ENCODE results near the gene MFN1.

MFN1 gene

DNA sequence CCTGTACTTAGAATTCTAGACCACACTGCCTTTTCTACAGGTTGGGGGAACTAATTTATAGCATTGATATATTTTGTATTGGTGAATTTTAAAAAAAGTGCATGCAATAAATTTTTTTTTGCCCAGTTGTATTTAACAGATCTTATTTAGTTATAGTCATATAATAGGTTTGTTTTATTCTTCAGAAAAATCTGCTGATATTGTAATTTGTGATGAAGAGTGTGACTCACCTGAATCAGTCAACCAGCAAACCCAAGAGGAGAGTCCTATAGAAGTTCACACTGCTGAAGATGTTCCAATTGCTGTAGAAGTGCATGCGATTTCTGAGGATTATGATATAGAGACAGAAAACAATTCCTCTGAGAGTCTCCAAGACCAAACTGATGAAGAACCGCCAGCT is 14.4 kb upstream of the MFN1 start:
- no peak for DNase-seq (ENCODE audit: low read depth)
- no peak overlapping the region for H3K4me3 ChIP-seq (ENCODE audit: low read depth, low read length)

DNA sequence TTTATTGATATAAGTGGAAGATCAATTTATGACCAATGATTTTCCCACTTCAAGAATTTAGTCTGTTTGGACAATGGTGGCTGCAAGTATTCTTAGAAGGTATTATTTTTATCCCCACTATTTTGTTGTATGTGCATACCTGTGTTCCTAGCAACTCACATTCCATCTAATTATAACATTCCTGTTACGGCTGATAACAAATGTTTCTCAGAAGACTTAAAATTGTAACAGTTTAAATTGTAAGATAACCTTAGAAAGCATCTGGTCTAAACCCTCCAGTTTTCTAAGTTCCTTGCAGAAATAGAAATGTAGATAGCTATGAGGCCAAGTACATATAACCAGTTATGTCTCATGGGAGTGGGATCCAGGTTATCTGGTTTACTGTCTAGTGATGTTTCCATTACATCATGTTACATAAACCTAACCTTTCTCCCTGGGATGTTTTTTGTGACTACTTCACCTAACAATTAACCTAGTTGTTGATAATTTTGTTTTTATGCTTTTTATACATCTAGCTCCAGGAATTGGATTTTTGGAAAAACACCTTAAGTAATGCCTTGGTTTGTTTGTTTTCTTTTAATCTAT is 11.1 kb upstream of the MFN1 start:
- H3K4me3 ChIP-seq (ENCODE audit: low read depth, low read length) = no peak overlapping the region
- DNase-seq (ENCODE audit: low read depth) = no peak

DNA sequence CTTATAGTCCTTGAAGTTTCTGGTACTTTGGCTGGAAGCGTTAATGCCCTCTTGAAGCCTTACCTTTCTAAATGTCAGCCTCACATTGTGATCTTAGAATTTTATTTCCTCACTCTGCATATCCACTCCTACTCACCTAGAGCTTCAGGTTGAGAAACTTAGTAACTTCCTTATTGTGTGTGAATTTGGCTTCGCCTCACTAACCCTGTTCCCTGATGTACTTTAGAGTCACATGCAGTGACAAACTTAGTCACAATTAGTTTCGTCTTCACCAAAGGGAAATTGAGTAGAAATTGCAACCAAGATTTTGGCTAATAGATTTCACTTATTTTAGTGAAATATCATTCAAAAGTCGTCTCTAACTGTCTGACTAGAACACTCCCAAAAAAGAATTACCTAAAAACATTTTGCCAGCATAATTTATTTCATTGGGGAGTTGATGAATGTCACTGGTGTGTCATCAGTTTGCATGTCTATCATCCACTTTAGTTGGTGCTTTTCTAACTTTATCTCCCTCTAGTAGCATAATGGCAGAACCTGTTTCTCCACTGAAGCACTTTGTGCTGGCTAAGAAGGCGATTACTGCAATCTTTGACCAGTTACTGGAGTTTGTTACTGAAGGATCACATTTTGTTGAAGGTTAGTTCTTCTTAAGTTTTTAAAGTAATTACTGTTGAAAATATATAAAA is 960 bp downstream of the MFN1 start:
- DNase-seq (ENCODE audit: low read depth) = no peak
- H3K4me3 ChIP-seq (ENCODE audit: low read depth, low read length) = peak overlapping the region; percentile 89

DNA sequence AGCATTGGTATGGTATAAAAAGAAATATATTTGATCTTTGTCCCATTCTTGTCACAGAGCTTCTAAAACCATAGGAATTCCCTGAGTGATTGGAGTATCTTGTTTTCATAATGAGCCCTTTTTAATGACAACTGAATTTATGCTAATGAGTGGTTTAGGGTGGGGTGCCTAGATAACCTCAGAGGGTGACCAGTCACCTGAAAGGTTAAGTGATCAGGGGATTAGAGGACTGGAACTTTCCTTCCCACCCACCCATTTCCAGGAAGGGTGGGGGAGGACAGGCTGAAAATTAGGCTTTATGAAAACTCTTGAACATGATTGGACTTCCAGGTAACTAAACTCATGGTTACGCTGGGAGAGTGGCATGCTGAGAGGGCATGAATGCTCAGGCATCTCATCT is 8.5 kb downstream of the MFN1 start:
- DNase-seq (ENCODE audit: low read depth) = no peak

DNA sequence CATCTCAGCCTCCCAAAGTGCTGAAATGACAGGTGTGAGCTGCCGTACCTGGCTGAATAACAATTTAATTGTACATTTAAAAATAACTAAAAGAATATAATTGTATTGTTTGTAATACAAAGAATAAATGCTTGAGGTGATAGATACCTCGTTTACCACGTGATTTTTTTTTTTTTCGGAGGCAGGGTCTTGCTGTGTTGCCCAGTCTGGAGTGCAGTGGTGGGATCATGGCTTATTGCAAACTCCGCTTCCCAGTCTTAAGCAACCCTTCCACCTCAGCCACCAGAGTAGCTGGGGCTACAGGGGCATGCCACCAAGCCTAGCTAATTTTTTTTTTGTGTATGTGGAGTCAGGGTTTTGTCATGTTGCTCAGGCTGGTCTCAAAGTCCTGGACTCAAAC is 15.8 kb downstream of the MFN1 start:
- no peak overlapping the region for H3K4me3 ChIP-seq (ENCODE audit: low read depth, low read length)
- DNase-seq (ENCODE audit: low read depth) = no peak

More for the DNA sequence above, 8.5 kb downstream of the MFN1 start:
- no peak overlapping the region for H3K4me3 ChIP-seq (ENCODE audit: low read depth, low read length)

DNA sequence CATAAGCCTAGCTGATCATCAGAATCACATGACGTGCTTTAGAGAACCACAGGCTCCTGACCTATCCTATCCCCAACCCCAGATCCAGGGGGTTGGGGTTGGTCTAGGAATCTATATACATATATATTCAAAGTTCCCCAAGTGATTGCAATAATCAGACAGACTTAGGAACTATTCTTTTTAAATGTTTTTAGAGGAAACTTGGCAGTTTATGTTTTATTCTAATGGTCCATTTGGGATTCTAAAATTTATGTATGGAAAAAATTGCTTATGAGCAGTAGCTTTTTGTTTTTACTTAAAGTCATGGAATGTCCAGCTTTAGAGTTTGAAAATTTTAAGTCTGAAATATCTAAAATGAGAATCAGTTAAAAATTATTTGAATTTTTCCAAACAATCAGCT is 22.1 kb downstream of the MFN1 start:
- DNase-seq (ENCODE audit: low read depth) = no peak
- no peak overlapping the region for H3K4me3 ChIP-seq (ENCODE audit: low read depth, low read length)

DNA sequence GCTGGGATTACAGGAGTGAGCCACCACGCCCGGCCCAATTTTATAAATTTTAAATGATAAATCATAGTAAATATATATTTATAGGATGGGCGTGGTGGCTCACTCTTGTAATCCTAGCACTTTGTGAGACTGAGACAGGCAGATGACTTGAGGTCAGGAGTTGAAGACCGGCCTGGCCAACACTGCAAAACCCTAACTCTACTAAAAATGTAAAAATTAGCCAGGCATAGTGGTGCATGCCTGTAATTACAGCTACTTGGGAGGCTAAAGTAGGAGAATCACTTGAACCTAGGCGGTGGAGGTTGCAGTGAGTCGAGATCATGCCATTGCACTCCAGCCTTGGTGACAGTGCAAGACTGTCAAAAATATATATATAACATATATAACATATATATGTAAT is 26.4 kb downstream of the MFN1 start:
- DNase-seq (ENCODE audit: low read depth) = no peak
- no peak overlapping the region for H3K4me3 ChIP-seq (ENCODE audit: low read depth, low read length)

DNA sequence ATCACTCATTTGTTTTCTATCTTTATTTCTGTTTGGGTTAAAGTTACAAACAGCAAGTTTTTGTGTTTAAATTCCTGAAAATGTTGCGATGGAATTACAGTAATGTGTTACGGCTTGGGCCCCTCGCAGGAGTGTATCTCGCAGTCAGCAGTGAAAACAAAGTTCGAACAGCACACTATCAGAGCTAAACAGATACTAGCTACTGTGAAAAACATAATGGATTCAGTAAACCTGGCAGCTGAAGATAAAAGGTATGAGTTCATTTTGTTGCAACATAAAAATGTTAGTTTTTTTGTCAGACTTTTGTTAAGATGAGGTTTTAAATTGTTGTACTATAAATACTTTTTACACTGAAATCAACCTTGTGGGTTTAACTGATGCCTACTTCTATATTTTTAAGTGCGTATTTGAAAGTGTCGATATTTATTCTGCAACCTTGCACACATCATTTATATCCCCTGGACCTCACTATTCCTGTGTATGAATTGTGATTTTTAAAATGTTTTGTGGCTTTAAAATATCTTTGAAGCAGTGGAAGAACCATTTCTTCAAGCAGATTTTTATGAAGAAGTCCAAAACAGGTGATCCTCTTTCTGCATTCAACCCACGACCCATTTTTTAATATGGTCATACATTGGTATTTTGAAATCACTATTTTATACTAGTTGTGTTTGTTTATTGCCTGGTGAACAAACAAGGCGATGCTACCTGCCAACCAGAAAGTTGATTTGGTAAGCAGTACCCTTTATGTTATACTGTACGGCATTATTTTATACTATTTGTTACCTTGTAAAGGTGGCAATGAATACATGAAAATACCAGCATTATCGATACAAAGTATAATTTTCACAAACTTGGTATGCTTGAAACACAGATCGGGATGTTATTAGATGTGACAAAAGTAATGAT is 27.8 kb downstream of the MFN1 start:
- no peak overlapping the region for H3K4me3 ChIP-seq (ENCODE audit: low read depth, low read length)
- no peak for DNase-seq (ENCODE audit: low read depth)

DNA sequence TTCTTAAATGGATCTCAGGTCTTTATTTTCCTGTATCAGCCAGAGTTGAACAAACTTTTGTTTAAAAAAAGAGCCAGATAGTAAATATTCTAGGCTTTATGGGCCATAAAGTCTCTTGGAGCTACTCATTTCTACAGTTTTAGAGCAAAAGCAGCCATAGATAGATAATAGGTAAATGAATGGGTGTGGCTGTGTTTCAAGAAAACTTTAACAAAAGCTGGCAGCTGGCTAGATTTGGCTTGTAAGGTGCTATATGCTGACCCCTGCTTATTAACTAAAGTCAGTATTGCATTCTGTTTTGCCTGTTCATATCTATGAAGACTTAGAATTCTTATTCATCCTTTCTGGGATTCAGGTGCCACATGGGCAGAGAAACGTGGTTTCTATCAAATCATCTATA is 29.0 kb downstream of the MFN1 start:
- H3K4me3 ChIP-seq (ENCODE audit: low read depth, low read length) = no peak overlapping the region
- no peak for DNase-seq (ENCODE audit: low read depth)

DNA sequence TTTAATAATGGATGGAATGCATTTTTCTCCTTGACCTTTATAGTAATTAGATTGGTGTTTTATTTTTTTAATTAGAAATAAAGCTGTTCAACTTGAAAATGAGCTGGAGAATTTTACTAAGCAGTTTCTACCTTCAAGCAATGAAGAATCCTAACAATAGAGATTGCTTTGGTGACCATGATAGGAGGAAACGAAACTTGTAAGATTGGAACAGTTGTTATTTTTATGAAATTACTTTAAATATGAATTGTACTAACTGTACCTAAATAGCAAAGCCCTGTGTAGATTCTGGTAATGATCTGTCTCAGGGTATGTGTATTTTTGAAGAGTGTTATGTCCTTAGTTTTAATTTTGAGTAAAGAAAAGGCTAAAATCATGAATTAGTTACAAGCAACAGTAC is 44.4 kb downstream of the MFN1 start:
- DNase-seq (ENCODE audit: low read depth) = no peak
- H3K4me3 ChIP-seq (ENCODE audit: low read depth, low read length) = no peak overlapping the region

DNA sequence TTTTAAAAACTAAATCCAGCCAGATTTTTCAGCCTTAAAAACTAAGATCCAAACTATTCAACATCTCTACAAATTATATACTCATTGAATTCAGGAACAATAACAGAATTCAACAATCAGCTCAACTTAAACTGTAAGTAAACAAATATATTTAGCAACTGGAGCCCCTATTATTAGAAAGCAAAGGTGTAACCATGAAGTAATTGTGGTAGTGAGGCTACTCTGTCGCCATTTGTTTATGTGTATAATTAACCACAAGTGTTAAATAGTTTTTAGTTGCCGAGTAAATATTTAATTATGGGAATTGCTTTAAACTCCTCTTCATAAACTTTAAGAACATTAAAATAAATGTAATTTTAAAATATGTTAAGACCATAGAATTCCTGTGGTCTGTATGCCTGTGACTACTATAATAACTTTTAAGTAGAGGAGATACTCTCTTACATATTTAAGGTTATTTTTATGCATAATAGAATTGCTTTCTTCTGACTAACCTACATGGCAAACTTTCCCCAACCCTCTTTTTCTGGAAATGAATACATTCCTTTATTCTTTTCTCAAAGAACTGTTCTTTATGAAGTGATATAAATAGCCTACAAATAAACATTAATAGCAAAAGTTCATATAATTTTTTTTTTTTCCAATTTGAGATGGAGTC is 51.2 kb downstream of the MFN1 start:
- no peak overlapping the region for H3K4me3 ChIP-seq (ENCODE audit: low read depth, low read length)
- no peak for DNase-seq (ENCODE audit: low read depth)

DNA sequence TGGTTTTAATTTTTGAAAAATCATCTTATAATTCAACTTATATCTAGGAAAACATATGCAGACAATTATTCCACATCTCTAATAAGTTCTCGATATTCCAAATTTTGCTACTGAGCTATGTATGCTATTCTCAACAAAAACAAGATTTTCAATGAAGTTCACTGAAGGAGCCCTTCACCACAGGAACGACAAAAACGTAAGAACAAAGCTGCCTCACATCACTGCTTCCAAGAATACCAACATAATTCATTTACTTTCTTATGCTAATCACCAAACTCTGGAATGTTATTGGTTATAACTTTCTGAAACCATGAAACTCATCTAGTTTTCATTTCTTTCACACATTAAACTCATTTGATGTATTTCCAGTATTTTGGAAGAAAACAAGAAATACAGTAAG is 54.1 kb downstream of the MFN1 start:
- no peak overlapping the region for H3K4me3 ChIP-seq (ENCODE audit: low read depth, low read length)
- no peak for DNase-seq (ENCODE audit: low read depth)

DNA sequence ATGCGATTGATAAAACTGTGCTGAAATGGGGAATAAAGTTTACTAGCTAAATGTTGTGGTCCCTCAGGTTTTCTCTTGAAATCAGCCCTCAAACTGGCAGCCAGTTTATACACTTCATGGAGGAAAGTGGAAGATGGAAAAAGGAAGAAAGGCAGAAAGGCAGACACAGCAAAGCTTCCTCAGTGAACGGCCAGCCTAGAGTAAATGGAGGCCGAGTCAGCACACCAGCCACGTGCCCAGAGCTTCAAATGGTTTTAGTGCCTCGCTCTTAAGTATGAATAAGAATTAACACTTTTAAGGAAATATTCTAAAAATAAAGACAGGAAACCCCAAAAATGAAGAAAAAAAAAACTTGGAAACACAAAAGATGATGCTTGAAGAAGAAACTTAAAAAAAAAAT is 55.5 kb downstream of the MFN1 start:
- H3K4me3 ChIP-seq (ENCODE audit: low read depth, low read length) = no peak overlapping the region
- DNase-seq (ENCODE audit: low read depth) = no peak

DNA sequence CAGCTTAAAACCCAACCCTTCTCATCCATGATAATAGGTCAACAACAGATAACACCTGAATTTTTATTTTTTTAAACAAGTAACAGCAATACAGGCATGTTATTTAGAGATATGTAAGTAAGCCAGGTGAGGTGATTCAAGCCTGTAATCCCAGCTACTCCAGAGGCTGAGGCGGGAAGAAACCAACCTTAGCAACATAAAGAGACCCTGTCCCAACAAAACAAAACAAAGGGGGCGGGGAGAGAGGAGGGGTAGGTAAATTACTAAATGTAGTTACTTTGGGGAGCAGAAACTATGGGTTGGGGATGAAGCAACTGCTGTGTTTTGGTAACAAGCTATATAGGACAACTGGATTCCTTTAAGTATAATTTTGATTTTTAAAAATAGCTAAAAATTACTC is 56.8 kb downstream of the MFN1 start:
- no peak overlapping the region for H3K4me3 ChIP-seq (ENCODE audit: low read depth, low read length)
- no peak for DNase-seq (ENCODE audit: low read depth)

DNA sequence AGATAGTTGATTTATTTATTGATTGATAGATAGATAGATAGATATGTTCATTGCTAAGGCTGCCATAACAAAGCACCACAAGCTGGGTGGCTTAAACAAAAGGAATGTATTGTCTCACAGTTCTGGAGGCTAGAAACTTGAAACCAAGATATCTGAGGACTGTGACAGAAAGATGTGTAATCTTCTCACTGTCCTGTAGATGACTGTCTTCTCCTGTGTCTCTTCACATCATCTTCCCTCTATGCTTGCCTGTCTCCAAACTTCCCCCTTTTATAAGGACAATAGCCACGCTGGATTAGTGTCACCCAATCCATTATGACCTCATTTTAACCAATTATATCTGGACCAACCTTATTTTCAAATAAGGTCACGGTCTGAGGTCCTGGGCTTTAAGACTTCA is 62.8 kb downstream of the MFN1 start:
- peak; percentile 3 for DNase-seq (ENCODE audit: low read depth)
- H3K4me3 ChIP-seq (ENCODE audit: low read depth, low read length) = no peak overlapping the region

DNA sequence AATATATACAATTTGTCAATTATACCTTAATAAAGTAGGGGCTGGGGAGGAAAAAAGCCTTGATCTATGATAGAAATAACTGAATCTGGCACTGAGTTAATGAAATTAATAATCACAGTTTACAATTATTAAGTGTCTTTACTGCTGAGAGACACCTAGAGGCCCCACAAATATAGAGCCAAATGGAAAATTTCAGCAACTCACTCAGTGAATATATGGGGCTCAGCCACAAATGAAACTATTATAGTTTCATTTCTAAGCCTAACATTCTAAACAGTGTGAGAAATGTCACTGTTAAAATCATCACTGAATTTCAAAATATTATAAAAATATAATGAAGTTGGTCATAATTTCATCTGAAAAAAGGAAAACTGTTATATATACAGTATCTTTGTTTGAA is 63.5 kb downstream of the MFN1 start:
- H3K4me3 ChIP-seq (ENCODE audit: low read depth, low read length) = no peak overlapping the region
- DNase-seq (ENCODE audit: low read depth) = no peak

DNA sequence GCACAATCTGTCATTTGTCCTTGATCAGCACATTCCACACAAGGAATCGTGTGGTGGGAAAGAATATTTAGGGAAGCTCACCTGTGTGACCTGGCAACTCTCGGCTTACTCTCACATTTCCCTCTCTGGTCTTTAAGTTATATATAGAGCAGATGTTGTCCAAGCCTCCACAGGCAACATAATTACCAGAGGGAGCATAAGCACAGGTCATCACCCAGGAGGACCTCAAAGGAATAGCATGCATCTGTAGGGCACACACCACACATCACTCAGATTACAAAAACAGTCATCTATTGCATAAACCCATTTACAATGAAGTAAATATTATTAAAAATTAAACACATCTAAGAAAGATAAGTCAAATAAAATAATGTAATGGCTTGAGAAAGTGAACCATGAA is 67.3 kb downstream of the MFN1 start:
- H3K4me3 ChIP-seq (ENCODE audit: low read depth, low read length) = no peak overlapping the region
- no peak for DNase-seq (ENCODE audit: low read depth)

DNA sequence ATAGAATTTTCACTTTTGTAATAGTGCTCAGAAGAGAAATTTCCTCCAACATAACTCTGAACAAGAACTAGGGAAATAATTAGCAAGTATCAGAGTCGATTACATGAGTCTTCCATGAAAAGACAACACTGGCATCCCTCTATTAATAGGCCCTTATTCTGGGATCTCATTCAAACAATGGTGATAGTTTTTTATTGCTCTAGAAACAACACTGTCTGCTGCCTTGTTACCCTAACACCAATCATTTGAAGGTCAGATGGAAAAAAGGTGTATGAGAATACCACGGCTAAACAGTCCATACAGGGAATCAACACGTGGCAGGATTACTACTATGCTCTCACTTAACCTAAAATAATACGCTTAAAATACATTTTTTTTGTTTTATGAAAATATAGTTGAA is 67.9 kb downstream of the MFN1 start:
- no peak for DNase-seq (ENCODE audit: low read depth)
- no peak overlapping the region for H3K4me3 ChIP-seq (ENCODE audit: low read depth, low read length)

DNA sequence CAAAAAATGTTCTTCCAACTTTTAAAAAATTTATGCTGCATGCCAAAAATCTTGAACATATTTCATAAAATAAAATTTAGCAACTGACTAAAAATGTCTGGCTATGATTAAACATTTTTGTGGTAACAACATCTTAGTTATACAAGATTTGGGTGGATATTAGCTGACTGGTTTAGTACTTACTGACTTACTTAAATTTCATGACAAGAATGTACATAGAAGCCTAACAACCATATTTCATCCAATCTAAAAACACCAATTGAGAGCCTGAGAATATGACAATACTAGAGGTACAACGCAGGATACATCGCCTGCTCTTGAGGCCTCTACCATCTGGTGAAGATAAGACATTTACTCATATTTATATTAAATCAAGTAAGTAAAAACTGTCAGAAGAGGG is 69.2 kb downstream of the MFN1 start:
- no peak overlapping the region for H3K4me3 ChIP-seq (ENCODE audit: low read depth, low read length)
- DNase-seq (ENCODE audit: low read depth) = no peak

DNA sequence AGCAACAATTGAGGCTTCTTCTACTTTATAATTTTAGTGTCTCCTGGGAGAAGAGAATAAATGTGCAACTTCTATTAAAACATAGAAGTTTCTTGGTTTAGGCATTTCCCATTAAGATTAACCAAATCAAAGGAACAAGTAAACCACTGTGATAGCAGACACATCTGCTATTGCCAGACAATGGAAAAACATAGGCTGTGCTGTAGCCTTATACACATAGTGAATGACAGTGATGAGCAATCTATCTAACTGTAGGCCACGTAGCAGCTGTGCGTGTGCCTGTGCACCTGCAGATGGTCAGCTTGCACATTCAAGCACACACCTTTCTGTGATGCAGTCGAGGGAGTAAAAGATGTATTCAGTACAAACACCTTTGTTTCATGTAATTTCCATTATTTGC is 71.1 kb downstream of the MFN1 start:
- no peak overlapping the region for H3K4me3 ChIP-seq (ENCODE audit: low read depth, low read length)
- DNase-seq (ENCODE audit: low read depth) = no peak

Measured in skeletal muscle cell (primary cell).